PFSK-1 (cell line): Measurements from ENCODE around the gene NAV3.

Source experiments
- FOXP2 ChIP-seq: optimal IDR thresholded peaks from 2 replicates; pipeline ENCODE3; 2011; ENCODE audit warnings: borderline replicate concordance, control low read depth, inconsistent platforms; ENCODE audit not compliant: insufficient read depth; ENCODE audit errors: extremely low read length, extremely low read depth
- POLR2AphosphoS5 ChIP-seq: IDR thresholded peaks from 2 replicates; pipeline ENCODE4 v1.6.1; 2012; ENCODE audit warnings: low read depth, mild to moderate bottlenecking, control low read depth, low read length, moderate library complexity
- REST ChIP-seq, 2 experiments: IDR thresholded peaks; 2 replicates each; pipeline versions ENCODE4 v1.6.1 to v1.8.0; 2011 to 2012; ENCODE audit warnings: low read depth in 2 of 2, low read length in 2 of 2, control low read depth in 1 of 2, inconsistent platforms in 1 of 2, mild to moderate bottlenecking in 1 of 2, moderate library complexity in 1 of 2; ENCODE audit not compliant: insufficient read depth in 1 of 2
- SIN3A ChIP-seq: IDR thresholded peaks from 2 replicates; pipeline ENCODE4 v1.6.1; 2012; ENCODE audit warnings: mild to moderate bottlenecking, low read length, moderate library complexity, borderline replicate concordance; ENCODE audit not compliant: insufficient read depth
- TAF1 ChIP-seq: IDR thresholded peaks from 2 replicates; pipeline ENCODE4 v1.6.1; 2012; ENCODE audit warnings: low read length, control low read depth, borderline replicate concordance; ENCODE audit not compliant: insufficient read depth

NAV3 gene

GRCh38 chr12:78204926-78205325 is 374.2 kb downstream of the NAV3 start:
- TF ChIP-seq POLR2AphosphoS5 = no peak
- TF ChIP-seq FOXP2 = no peak
- TF ChIP-seq TAF1 = no peak
- TF ChIP-seq SIN3A = no peak
- TF ChIP-seq REST (IDR thresholded peaks at IDR 0.05; ENCODE audit: insufficient read depth in 1 of 2, low read depth in 2 of 2, low read length in 2 of 2) = no peak

GRCh38 chr12:78208092-78208491 is 377.4 kb downstream of the NAV3 start:
- TF ChIP-seq FOXP2 (no peak), REST (IDR thresholded peaks at IDR 0.05; ENCODE audit: insufficient read depth in 1 of 2, low read depth in 2 of 2, low read length in 2 of 2) (no peak)

GRCh38 chr12:78209846-78210505 is 379.3 kb downstream of the NAV3 start:
- TF ChIP-seq FOXP2 (no peak), TAF1 (no peak), SIN3A (no peak), POLR2AphosphoS5 (no peak), REST (IDR thresholded peaks at IDR 0.05; ENCODE audit: insufficient read depth in 1 of 2, low read depth in 2 of 2, low read length in 2 of 2) (no peak)

DNA sequence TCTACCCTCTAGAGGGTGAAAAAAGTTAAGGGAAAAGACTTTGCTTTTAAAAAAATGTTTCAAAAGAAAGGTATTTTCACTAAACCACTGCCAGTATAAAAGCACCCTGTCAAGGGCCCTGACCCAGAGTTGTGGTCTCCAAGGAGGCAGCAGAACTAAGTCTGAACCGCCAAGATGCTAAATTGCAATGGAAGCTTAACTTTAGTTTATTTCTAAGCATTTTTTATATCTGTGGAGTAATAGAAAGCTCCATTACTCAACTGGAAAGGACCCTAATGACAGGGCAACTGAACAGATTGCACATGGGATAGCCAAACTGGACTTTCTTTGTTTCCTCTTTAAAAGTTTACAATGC is 379.8 kb downstream of the NAV3 start:
- TF ChIP-seq REST (IDR thresholded peaks at IDR 0.05; ENCODE audit: insufficient read depth in 1 of 2, low read depth in 2 of 2, low read length in 2 of 2) (no peak), POLR2AphosphoS5 (no peak), FOXP2 (no peak), TAF1 (no peak), SIN3A (no peak)

DNA sequence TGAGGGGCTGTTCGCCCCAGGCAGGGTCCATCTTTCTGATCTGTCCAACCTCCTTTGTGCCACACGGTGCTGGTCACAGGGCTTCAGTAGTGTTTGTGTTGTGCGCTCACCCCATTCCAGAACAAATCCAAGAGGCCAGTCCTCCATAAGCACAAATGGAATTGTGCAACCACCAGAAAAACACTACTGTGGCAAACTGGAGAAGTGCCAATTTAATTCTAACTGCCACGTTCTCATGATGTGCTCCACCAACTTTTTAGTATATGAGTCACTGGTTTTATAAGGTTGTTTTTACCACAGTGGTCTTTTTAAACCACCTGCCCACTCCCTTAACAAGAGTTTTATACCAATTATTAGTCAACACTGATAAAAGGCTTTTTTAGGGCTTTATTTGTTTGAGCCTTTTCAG is 380.2 kb downstream of the NAV3 start:
- TF ChIP-seq TAF1 = no peak
- no peak for TF ChIP-seq REST (IDR thresholded peaks at IDR 0.05; ENCODE audit: insufficient read depth in 1 of 2, low read depth in 2 of 2, low read length in 2 of 2)
- no peak for TF ChIP-seq POLR2AphosphoS5
- TF ChIP-seq FOXP2 = no peak
- TF ChIP-seq SIN3A = no peak
